SJCRH30 (cell line): ENCODE measurements around the gene ADORA2B. TPM values are rescaled to one million over a fixed set of nuclear protein-coding genes. Genes with fewer than 3 reads are reported as not detected.
"Not testable (repeated sequence)": the region's sequence is repeated elsewhere in the genome, so short reads cannot be mapped to it uniquely, and the experiment has no call there.

ENCODE experiments used
- DNase-seq, 2 experiments: peaks; one replicate each; pipeline ENCODE4 v3.0.0-alpha.2; 2015 to 2020
- H3K27ac ChIP-seq: fragments of 250-450 bp; sonication (Bioruptor Pico); 2 replicates; pipeline ENCODE4 v1.5.1; 2020; ENCODE audit warnings: mild to moderate bottlenecking, moderate library complexity
- H3K27me3 ChIP-seq: fragments of 250-450 bp; sonication (Bioruptor Pico); 2 replicates; pipeline ENCODE4 v1.5.1; 2020; ENCODE audit warnings: mild to moderate bottlenecking, moderate library complexity
- H3K36me3 ChIP-seq: fragments of 250-450 bp; sonication (Bioruptor Pico); 2 replicates; pipeline ENCODE4 v1.5.1; 2020; ENCODE audit warnings: mild to moderate bottlenecking, moderate library complexity
- H3K4me1 ChIP-seq: fragments of 250-450 bp; sonication (Bioruptor Pico); 2 replicates; pipeline ENCODE4 v1.5.1; 2020; ENCODE audit warnings: mild to moderate bottlenecking, moderate library complexity
- H3K4me3 ChIP-seq: fragments of 250-450 bp; sonication (Bioruptor Pico); 2 replicates; pipeline ENCODE4 v1.5.1; 2020; ENCODE audit warnings: mild to moderate bottlenecking, moderate library complexity
- H3K9me3 ChIP-seq: fragments of 250-450 bp; sonication (Bioruptor Pico); replicated peaks from 2 replicates; pipeline ENCODE4 v1.5.1; 2020; ENCODE audit warnings: mild to moderate bottlenecking, moderate library complexity
- total RNA-seq: library from RNA; depleted of rRNA; stranded (reverse); fragments of >200 nt; shearing (Covaris generic); gene quantifications from 2 replicates; pipeline ENCODE4 v1.2.3, GENCODE V29; 2014; rRNA removed

ADORA2B gene
- 15.1 TPM in 2 replicates for total RNA-seq

- H3K9me3 ChIP-seq, result no peaks in the 10 kb centered on the region
- H3K27me3 ChIP-seq, result no peaks in the 10 kb centered on the region
- H3K4me3 ChIP-seq, result peak within 1 kb of the TSS; percentile 63
- no peaks in the 10 kb centered on the region for H3K36me3 ChIP-seq
- H3K27ac ChIP-seq, result peak within 1 kb of the TSS; percentile 45
- peaks cover 7% of the 10 kb centered on the region; the same call in 1 of the 2 replicates for H3K4me1 ChIP-seq
- DNase-seq, result peak; percentile 92 to 95
Measured at GRCh38 chr17:15944759-15945526, at the start of gene ADORA2B. TSS of gene ADORA2B (plus strand) at chr17:15945130. CDS start at chr17:15945249, 119 bp downstream.

GRCh38 chr17:15896277-15896676, 48.7 kb upstream of the ADORA2B start:
- H3K9me3 ChIP-seq, result peaks cover 3% of the 10 kb centered on the region; the same call in 1 of the 2 replicates
- 0 out of 2 replicates have a peak, but pooled peaks cover 2% of the 10 kb centered on the region for H3K36me3 ChIP-seq
- DNase-seq, result no peak
- H3K27ac ChIP-seq, result no peak overlapping the region
- H3K4me3 ChIP-seq, result no peak overlapping the region
- H3K27me3 ChIP-seq, result peaks cover 3% of the 10 kb centered on the region; the same call in 1 of the 2 replicates
- H3K4me1 ChIP-seq, result peaks cover 2% of the 10 kb centered on the region

GRCh38 chr17:15896834-15897233, 48.1 kb upstream of the ADORA2B start:
- no peak overlapping the region for H3K27ac ChIP-seq
- 0 out of 2 replicates have a peak, but pooled peaks cover 2% of the 10 kb centered on the region for H3K36me3 ChIP-seq
- no peak overlapping the region for H3K4me3 ChIP-seq
- peaks cover 2% of the 10 kb centered on the region for H3K4me1 ChIP-seq
- H3K9me3 ChIP-seq, result peaks cover 3% of the 10 kb centered on the region; the same call in 1 of the 2 replicates
- peaks cover 3% of the 10 kb centered on the region; the same call in 1 of the 2 replicates for H3K27me3 ChIP-seq
- no peak for DNase-seq

- H3K27me3 ChIP-seq, H3K4me1 ChIP-seq, H3K36me3 ChIP-seq, H3K9me3 ChIP-seq, DNase-seq, H3K27ac ChIP-seq, H3K4me3 ChIP-seq: not testable (repeated sequence)
Measured at GRCh38 chr17:15899596-15899995, 45.3 kb upstream of the ADORA2B start.

- no peak overlapping the region for H3K27ac ChIP-seq
- 0 out of 2 replicates have a peak, but pooled peaks cover 1% of the 10 kb centered on the region for H3K36me3 ChIP-seq
- peak; percentile 43 to 45 for DNase-seq
- H3K9me3 ChIP-seq, result peaks cover 3% of the 10 kb centered on the region; the same call in 1 of the 2 replicates
- H3K27me3 ChIP-seq, result 0 out of 2 replicates have a peak, but pooled peaks cover 4% of the 10 kb centered on the region
- H3K4me3 ChIP-seq, result no peak overlapping the region
- H3K4me1 ChIP-seq, result peaks cover 2% of the 10 kb centered on the region; the same call in 1 of the 2 replicates
Measured at GRCh38 chr17:15900871-15901270, 44.1 kb upstream of the ADORA2B start.

- not testable (repeated sequence) for H3K27ac ChIP-seq, H3K9me3 ChIP-seq, H3K36me3 ChIP-seq, H3K27me3 ChIP-seq, DNase-seq, H3K4me3 ChIP-seq, H3K4me1 ChIP-seq
Measured at GRCh38 chr17:15905236-15905635, 39.7 kb upstream of the ADORA2B start.

- no peak for DNase-seq
- H3K27me3 ChIP-seq, result 0 out of 2 replicates have a peak, but pooled peaks cover 4% of the 10 kb centered on the region
- no peak overlapping the region for H3K4me3 ChIP-seq
- H3K36me3 ChIP-seq, result no peaks in the 10 kb centered on the region
- H3K4me1 ChIP-seq, result peaks cover 12% of the 10 kb centered on the region
- H3K27ac ChIP-seq, result no peak overlapping the region
- H3K9me3 ChIP-seq, result no peaks in the 10 kb centered on the region
Measured at GRCh38 chr17:15907290-15907689, 37.6 kb upstream of the ADORA2B start.

GRCh38 chr17:15908378-15908777, 36.6 kb upstream of the ADORA2B start:
- H3K27me3 ChIP-seq, result 0 out of 2 replicates have a peak, but pooled peaks cover 4% of the 10 kb centered on the region
- no peak for DNase-seq
- H3K36me3 ChIP-seq, result no peaks in the 10 kb centered on the region
- H3K4me3 ChIP-seq, result no peak overlapping the region
- H3K27ac ChIP-seq, result no peak overlapping the region
- peaks cover 12% of the 10 kb centered on the region for H3K4me1 ChIP-seq
- no peaks in the 10 kb centered on the region for H3K9me3 ChIP-seq

- no peaks in the 10 kb centered on the region for H3K27me3 ChIP-seq
- H3K27ac ChIP-seq, result no peak overlapping the region
- H3K9me3 ChIP-seq, result no peaks in the 10 kb centered on the region
- no peak for DNase-seq
- peaks cover 12% of the 10 kb centered on the region for H3K4me1 ChIP-seq
- H3K4me3 ChIP-seq, result no peak overlapping the region
- no peaks in the 10 kb centered on the region for H3K36me3 ChIP-seq
Measured at GRCh38 chr17:15909481-15909991, 35.4 kb upstream of the ADORA2B start.

GRCh38 chr17:15910791-15911190, 34.1 kb upstream of the ADORA2B start:
- Histone ChIP-seq H3K4me1 (peaks cover 12% of the 10 kb centered on the region), H3K27me3 (no peaks in the 10 kb centered on the region), H3K36me3 (no peaks in the 10 kb centered on the region), H3K4me3 (0 out of 2 replicates have a peak overlapping the region, but pooled peaks have one; percentile 2), H3K9me3 (no peaks in the 10 kb centered on the region), H3K27ac (peak overlapping the region; percentile 19)
- peak; percentile 90 for DNase-seq

- not testable (repeated sequence) for DNase-seq, H3K9me3 ChIP-seq, H3K4me3 ChIP-seq, H3K27ac ChIP-seq, H3K36me3 ChIP-seq, H3K27me3 ChIP-seq
- H3K4me1 ChIP-seq, result peaks cover 12% of the 10 kb centered on the region
Measured at GRCh38 chr17:15911701-15912100, 33.2 kb upstream of the ADORA2B start.

GRCh38 chr17:15912416-15912955, 32.4 kb upstream of the ADORA2B start:
- Histone ChIP-seq H3K4me1 (peaks cover 12% of the 10 kb centered on the region), H3K27me3 (no peaks in the 10 kb centered on the region), H3K4me3 (no peak overlapping the region), H3K36me3 (no peaks in the 10 kb centered on the region), H3K27ac (no peak overlapping the region), H3K9me3 (no peaks in the 10 kb centered on the region)
- DNase-seq, result no peak

- Histone ChIP-seq H3K9me3 (no peaks in the 10 kb centered on the region), H3K36me3 (no peaks in the 10 kb centered on the region), H3K27ac (no peak overlapping the region), H3K4me3 (no peak overlapping the region), H3K4me1 (peaks cover 12% of the 10 kb centered on the region), H3K27me3 (no peaks in the 10 kb centered on the region)
- DNase-seq, result no peak
Measured at GRCh38 chr17:15913826-15914225, 31.1 kb upstream of the ADORA2B start.

- Histone ChIP-seq H3K36me3 (no peaks in the 10 kb centered on the region), H3K4me1 (peaks cover 12% of the 10 kb centered on the region), H3K27me3 (no peaks in the 10 kb centered on the region), H3K9me3 (no peaks in the 10 kb centered on the region), H3K4me3 (no peak overlapping the region), H3K27ac (no peak overlapping the region)
- no peak for DNase-seq
Measured at GRCh38 chr17:15914400-15915170, 30.3 kb upstream of the ADORA2B start.
